GM21723 (cell line): ENCODE measurements around the gene KRTAP6-1.

ENCODE experiments used
- ATAC-seq: cut with Tn5 transposase; IDR thresholded peaks from one replicate; pipeline ENCODE4 v1.9.1; 2021; ENCODE audit warnings: mild to moderate bottlenecking, moderate library complexity; ENCODE audit not compliant: unreplicated experiment

KRTAP6-1 gene

GRCh38 chr21:30613836-30614235 lies at the start of gene KRTAP6-1:
TSS of gene KRTAP6-1 (minus strand) at chr21:30613930. CDS start at chr21:30613904, 26 bp downstream.
- no peak for ATAC-seq

- ATAC-seq, result no peak
These were observed 39.2 kb upstream of the KRTAP6-1 start for GRCh38 chr21:30652891-30653290.

GRCh38 chr21:30646904-30647414 lies 33.2 kb upstream of the KRTAP6-1 start:
- no peak for ATAC-seq

- ATAC-seq, result no peak
These were observed 28.8 kb upstream of the KRTAP6-1 start, which contains the start of gene KRTAP20-3 for GRCh38 chr21:30642564-30642963. TSS of gene KRTAP20-3 (plus strand) at chr21:30642864.

GRCh38 chr21:30638686-30639085 lies 25.0 kb upstream of the KRTAP6-1 start:
- ATAC-seq, result no peak

GRCh38 chr21:30634906-30635305 lies 21.2 kb upstream of the KRTAP6-1 start, which contains the start of gene KRTAP20-2:
TSS of gene KRTAP20-2 (plus strand) at chr21:30635206. CDS start at chr21:30635264, 58 bp downstream.
- ATAC-seq, result no peak

- ATAC-seq, result no peak
These were observed 15.5 kb upstream of the KRTAP6-1 start for GRCh38 chr21:30629200-30629599.

GRCh38 chr21:30628109-30628508 lies 14.4 kb upstream of the KRTAP6-1 start:
- ATAC-seq, result no peak

GRCh38 chr21:30625449-30626165 lies 11.9 kb upstream of the KRTAP6-1 start:
- no peak for ATAC-seq

- no peak for ATAC-seq
These were observed 9.6 kb upstream of the KRTAP6-1 start for GRCh38 chr21:30623362-30623761.

GRCh38 chr21:30620522-30620921 lies 6.8 kb upstream of the KRTAP6-1 start, which contains the start of gene KRTAP20-4:
TSS of gene KRTAP20-4 (plus strand) at chr21:30620627.
- ATAC-seq, result no peak

GRCh38 chr21:30620080-30620479 lies 6.3 kb upstream of the KRTAP6-1 start:
- no peak for ATAC-seq

- no peak for ATAC-seq
These were observed 2.4 kb upstream of the KRTAP6-1 start, which contains the start of gene KRTAP20-1 for GRCh38 chr21:30616125-30616524. TSS of gene KRTAP20-1 (plus strand) at chr21:30616425. CDS start at chr21:30616455, 30 bp downstream.

GRCh38 chr21:30615199-30615598 lies 1.5 kb upstream of the KRTAP6-1 start:
- ATAC-seq, result no peak

GRCh38 chr21:30612132-30612531 lies 1.6 kb downstream of the KRTAP6-1 start:
- ATAC-seq, result no peak

GRCh38 chr21:30605968-30606367 lies 7.8 kb downstream of the KRTAP6-1 start:
- no peak for ATAC-seq

- no peak for ATAC-seq
These were observed 12.9 kb downstream of the KRTAP6-1 start, which contains the start of gene KRTAP22-1 for GRCh38 chr21:30600787-30601186. TSS of gene KRTAP22-1 (plus strand) at chr21:30601087.

- no peak for ATAC-seq
These were observed 14.9 kb downstream of the KRTAP6-1 start, which contains the start of gene KRTAP6-2 for GRCh38 chr21:30598802-30599201. TSS of gene KRTAP6-2 (minus strand) at chr21:30598902. CDS start at chr21:30598874, 28 bp downstream.

GRCh38 chr21:30592140-30592539 lies 21.6 kb downstream of the KRTAP6-1 start, which contains the start of gene KRTAP6-3:
TSS of gene KRTAP6-3 (plus strand) at chr21:30592440. CDS start at chr21:30592446, 6 bp downstream.
- ATAC-seq, result no peak

GRCh38 chr21:30590297-30590696 lies 23.4 kb downstream of the KRTAP6-1 start, which contains the start of gene KRTAP22-2:
TSS of gene KRTAP22-2 (minus strand) at chr21:30590397.
- no peak for ATAC-seq

- ATAC-seq, result no peak
These were observed 30.9 kb downstream of the KRTAP6-1 start for GRCh38 chr21:30582870-30583269.

GRCh38 chr21:30580132-30580531 lies 33.6 kb downstream of the KRTAP6-1 start:
- ATAC-seq, result no peak
